HEK293T (cell line): ENCODE data around the gene NPR3.

Experiments used
- CTCF ChIA-PET: fragments of 350-600 bp; formaldehyde crosslinking; extraction: SDS; loops from one replicate; lab custom pipeline; 2021; ENCODE audit warnings: antibody characterized with exemption, inconsistent platforms; lab: Yijun Ruan, JAX
- POLR2A ChIA-PET: fragments of 350-600 bp; formaldehyde crosslinking; extraction: SDS; loops from one replicate; lab custom pipeline; 2020; ENCODE audit warnings: antibody characterized with exemption, inconsistent platforms; lab: Yijun Ruan, JAX
- DNase-seq: peaks from one replicate; pipeline ENCODE4 v3.0.0; 2012; ENCODE audit warnings: mixed read lengths; ENCODE audit errors: extremely low spot score
- ARNT ChIP-seq: fragments of 450-650 bp; IDR thresholded peaks from 2 replicates; pipeline ENCODE4 v1.6.1; 2017; ENCODE audit warnings: mild to moderate bottlenecking
- BHLHE40 ChIP-seq: fragments of 450-650 bp; IDR thresholded peaks from 2 replicates; pipeline ENCODE4 v1.6.1; 2016; ENCODE audit warnings: mild to moderate bottlenecking, moderate library complexity, borderline replicate concordance
- CTBP1 ChIP-seq: fragments of 450-650 bp; IDR thresholded peaks from 2 replicates; pipeline ENCODE4 v1.6.1; 2016; ENCODE audit warnings: borderline replicate concordance
- ELF4 ChIP-seq: fragments of 450-650 bp; IDR thresholded peaks from 2 replicates; pipeline ENCODE4 v1.6.1; 2017; ENCODE audit warnings: antibody characterized with exemption
- FOXA1 ChIP-seq: fragments of 450-650 bp; IDR thresholded peaks from 2 replicates; pipeline ENCODE4 v1.6.1; 2016; ENCODE audit warnings: mild to moderate bottlenecking
- FOXK2 ChIP-seq: fragments of 450-650 bp; IDR thresholded peaks from 2 replicates; pipeline ENCODE4 v1.6.1; 2016; ENCODE audit warnings: mild to moderate bottlenecking
- FOXM1 ChIP-seq: fragments of 450-650 bp; IDR thresholded peaks from 2 replicates; pipeline ENCODE4 v1.6.1; 2017; ENCODE audit warnings: mild to moderate bottlenecking, borderline replicate concordance
- HDGF ChIP-seq: fragments of 450-650 bp; IDR thresholded peaks from 2 replicates; pipeline ENCODE4 v1.6.1; 2017; ENCODE audit warnings: antibody characterized with exemption, borderline replicate concordance
- L3MBTL2 ChIP-seq: fragments of 450-650 bp; conservative IDR thresholded peaks from 2 replicates; pipeline ENCODE4 v1.6.1; 2016; ENCODE audit warnings: mild to moderate bottlenecking
- LEF1 ChIP-seq: fragments of 450-650 bp; IDR thresholded peaks from 2 replicates; pipeline ENCODE4 v1.6.1; 2017; ENCODE audit warnings: mild to moderate bottlenecking, borderline replicate concordance
- NFRKB ChIP-seq: fragments of 450-650 bp; IDR thresholded peaks from 2 replicates; pipeline ENCODE4 v1.6.1; 2016; ENCODE audit warnings: mild to moderate bottlenecking, moderate library complexity
- SP1 ChIP-seq: fragments of 450-650 bp; IDR thresholded peaks from 2 replicates; pipeline ENCODE4 v1.6.1; 2017
- SUZ12 ChIP-seq: fragments of 450-650 bp; IDR thresholded peaks from 2 replicates; pipeline ENCODE4 v1.6.1; 2016; ENCODE audit warnings: mild to moderate bottlenecking
- TARDBP ChIP-seq: fragments of 450-650 bp; IDR thresholded peaks from 2 replicates; pipeline ENCODE4 v1.6.1; 2016
- ZNF384 ChIP-seq: fragments of 450-650 bp; IDR thresholded peaks from 2 replicates; pipeline ENCODE4 v1.6.1; 2016
- TF ChIP-seq, protein P1 (sequence below): fragments of 450-650 bp; IDR thresholded peaks from 2 replicates; pipeline ENCODE4 v1.6.1; 2016

Gene NPR3

GRCh38 chr5:32805971-32806638 is 95.0 kb downstream of the NPR3 start:
- ChIA-PET CTCF (no interaction called here), POLR2A (no interaction called here)
- DNase-seq: no peak
- TF ChIP-seq CTBP1 (no peak), NFRKB (no peak), ARNT (no peak), TARDBP (no peak), SP1 (no peak), ELF4 (no peak), HDGF (no peak), ZNF384 (no peak), BHLHE40 (no peak), SUZ12 (no peak), FOXK2 (no peak), FOXA1 (no peak), L3MBTL2 (no peak), FOXM1 (no peak), LEF1 (no peak)
- TF ChIP-seq, protein P1, sequence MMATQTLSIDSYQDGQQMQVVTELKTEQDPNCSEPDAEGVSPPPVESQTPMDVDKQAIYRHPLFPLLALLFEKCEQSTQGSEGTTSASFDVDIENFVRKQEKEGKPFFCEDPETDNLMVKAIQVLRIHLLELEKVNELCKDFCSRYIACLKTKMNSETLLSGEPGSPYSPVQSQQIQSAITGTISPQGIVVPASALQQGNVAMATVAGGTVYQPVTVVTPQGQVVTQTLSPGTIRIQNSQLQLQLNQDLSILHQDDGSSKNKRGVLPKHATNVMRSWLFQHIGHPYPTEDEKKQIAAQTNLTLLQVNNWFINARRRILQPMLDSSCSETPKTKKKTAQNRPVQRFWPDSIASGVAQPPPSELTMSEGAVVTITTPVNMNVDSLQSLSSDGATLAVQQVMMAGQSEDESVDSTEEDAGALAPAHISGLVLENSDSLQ: no peak

- ChIA-PET CTCF (no interaction called here), POLR2A (no interaction called here)
- DNase-seq: no peak
- TF ChIP-seq ELF4 (no peak), TARDBP (no peak), HDGF (no peak), ZNF384 (no peak), BHLHE40 (no peak), NFRKB (no peak), LEF1 (no peak), SUZ12 (no peak), CTBP1 (no peak), SP1 (no peak), L3MBTL2 (no peak), FOXM1 (no peak), FOXA1 (no peak)
- TF ChIP-seq, protein P1: no peak
Measured at GRCh38 chr5:32808783-32809182, 97.7 kb downstream of the NPR3 start.

DNA sequence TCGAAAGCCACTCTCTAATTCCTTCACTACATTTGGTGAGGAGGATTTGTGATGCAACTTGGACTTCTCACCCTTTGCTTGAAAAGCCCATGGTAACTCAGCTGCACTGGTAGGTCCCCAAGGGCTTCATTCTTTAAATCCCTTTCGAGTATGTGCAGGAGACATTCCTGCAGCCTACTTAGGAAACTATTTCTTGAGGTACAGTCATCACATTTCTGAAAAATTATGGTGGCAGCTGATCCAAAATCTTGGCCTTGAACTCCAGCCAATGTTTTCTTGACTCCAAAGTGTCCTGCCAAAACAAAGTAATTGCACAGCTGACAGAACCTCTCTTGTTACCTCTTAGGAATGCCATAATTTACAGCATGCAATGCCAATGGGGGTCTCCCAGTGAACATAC is 99.7 kb downstream of the NPR3 start:
- CTCF ChIA-PET: no interaction called here
- TF ChIP-seq LEF1 (no peak), ELF4 (no peak), SUZ12 (no peak), CTBP1 (no peak), FOXK2 (no peak)
- POLR2A ChIA-PET: no interaction called here
- DNase-seq: no peak

DNA sequence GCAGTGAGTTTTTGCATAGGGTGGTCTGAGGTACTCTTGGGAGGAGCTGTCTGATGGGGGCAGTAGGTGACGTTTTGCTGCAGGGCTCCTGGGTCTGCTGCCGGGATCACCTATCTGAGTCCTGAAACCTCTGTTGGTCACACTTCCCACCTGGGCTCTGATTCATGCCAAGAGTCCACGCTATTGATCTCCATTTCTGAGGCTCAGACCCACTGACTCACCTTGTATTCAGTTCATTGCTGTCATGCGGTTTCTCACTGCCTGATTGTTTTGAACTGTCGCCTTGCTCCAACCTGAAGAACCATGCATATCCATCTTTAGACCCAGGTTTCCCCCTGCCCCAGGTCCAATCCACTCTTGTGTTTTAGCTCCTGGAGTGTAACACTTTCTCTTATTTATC is 101.3 kb downstream of the NPR3 start:
- CTCF ChIA-PET: no interaction called here

GRCh38 chr5:32814141-32814540 is 103.0 kb downstream of the NPR3 start:
- no peak for DNase-seq
- POLR2A ChIA-PET: no interaction called here
- CTCF ChIA-PET: no interaction called here
- TF ChIP-seq FOXK2 (no peak), HDGF (no peak), LEF1 (no peak), NFRKB (no peak), CTBP1 (no peak), ELF4 (no peak), SUZ12 (no peak), BHLHE40 (no peak), L3MBTL2 (no peak), FOXA1 (no peak), ARNT (no peak)

More for the DNA sequence above, 101.3 kb downstream of the NPR3 start:
- DNase-seq: no peak
- no peak for TF ChIP-seq HDGF
- TF ChIP-seq SUZ12: no peak
- no peak for TF ChIP-seq ZNF384
- no peak for TF ChIP-seq SP1
- TF ChIP-seq LEF1: no peak
- no peak for TF ChIP-seq FOXM1
- no peak for TF ChIP-seq FOXK2
- TF ChIP-seq, protein P1: no peak
- no peak for TF ChIP-seq ELF4
- TF ChIP-seq TARDBP: no peak
- no peak for TF ChIP-seq FOXA1
- TF ChIP-seq CTBP1: no peak
- TF ChIP-seq ARNT: no peak
- no peak for TF ChIP-seq NFRKB
- POLR2A ChIA-PET: no interaction called here

DNA sequence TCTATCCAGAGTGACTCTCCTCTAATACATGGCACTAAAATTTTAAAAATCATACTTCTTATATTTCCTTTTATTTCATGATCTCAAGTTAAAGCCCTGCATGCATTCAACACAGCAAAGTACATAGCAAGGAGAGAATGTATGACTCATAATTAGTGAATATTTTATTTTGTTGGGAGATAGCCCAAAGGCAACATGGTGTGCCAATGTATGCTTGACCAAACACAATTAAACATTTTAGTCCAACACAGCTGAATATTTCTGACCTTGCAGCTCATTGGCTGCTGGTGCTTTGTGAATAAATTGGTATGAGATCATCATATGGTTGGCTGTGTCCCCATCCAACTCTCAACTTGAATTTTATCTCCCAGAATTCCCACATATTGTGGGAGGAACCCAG is 103.5 kb downstream of the NPR3 start:
- no peak for DNase-seq
- CTCF ChIA-PET: no interaction called here
- no peak for TF ChIP-seq SP1
- TF ChIP-seq ZNF384: no peak
- TF ChIP-seq LEF1: no peak
- TF ChIP-seq, protein P1: no peak
- no peak for TF ChIP-seq FOXM1
- no peak for TF ChIP-seq BHLHE40
- no peak for TF ChIP-seq HDGF
- TF ChIP-seq FOXA1: no peak
- TF ChIP-seq TARDBP: no peak
- no peak for TF ChIP-seq L3MBTL2
- no peak for TF ChIP-seq ARNT
- TF ChIP-seq FOXK2: no peak
- TF ChIP-seq SUZ12: no peak
- TF ChIP-seq ELF4: no peak
- TF ChIP-seq NFRKB: no peak
- no peak for TF ChIP-seq CTBP1
- POLR2A ChIA-PET: no interaction called here
